ENCODE data around the gene BLTP3B. TPM values are rescaled to one million over a fixed set of nuclear protein-coding genes. Genes with fewer than 3 reads are reported as not detected.

The BLTP3B gene
- total and polyA plus RNA-seq, 2 of the 13 experiments (the other 11 are each of a cell fraction or from before 2014, with no cell fraction given) = 15.6 to 24.4 TPM

- POLR2A ChIA-PET = no interaction called here
Measured at GRCh38 chr12:100164153-100164704, 21.6 kb upstream of the BLTP3B start.

More at GRCh38 chr12:100164153-100164704, 21.6 kb upstream of the BLTP3B start:
- peaks cover 2 to 3% of the 10 kb centered on the region in 2 experiments; a peak in 3 of 5 replicates for H3K36me3 ChIP-seq (replicated peaks in 1 of 2; ENCODE audit: control insufficient read depth in 1 of 2, insufficient read depth in 2 of 2, low read length in 2 of 2)
- H3K4me3 ChIP-seq (replicated peaks in 1 of 3; ENCODE audit: insufficient read depth in 1 of 3, low read depth in 2 of 3, low read length in 3 of 3) = no peak overlapping the region
- H2AFZ ChIP-seq (ENCODE audit: low read length) = no peak overlapping the region
- CTCF ChIA-PET (ENCODE audit: low intra/inter-chr PET ratio, low total read pairs) = no interaction called here
- H3K4me2 ChIP-seq (ENCODE audit: low read depth, low read length) = no peak overlapping the region
- no peak overlapping the region for H3K27ac ChIP-seq (ENCODE audit: extremely low read length, insufficient read depth, low read length)
- no peaks in the 10 kb centered on the region for H3K79me2 ChIP-seq (ENCODE audit: insufficient read depth, low read length)
- no peak overlapping the region for H3K9ac ChIP-seq (ENCODE audit: insufficient read depth, low read depth, low read length)
- in situ Hi-C loops (cut with HindIII; ENCODE audit: extremely low pct_ligation_motif_present, low pct_unique_long_range_greater_than_20kb) (no loop called here), intact Hi-C loops (cut with micrococcal nuclease; ENCODE audit: unreplicated experiment) (no loop called here)
- DNase-seq (ENCODE audit: low spot score) (no peak), ATAC-seq (no peak), FAIRE-seq (no peak)
- WGBS (ENCODE audit: low lambda C conversion rate) = 96% methylated on average over 7 of the region's 7 CpGs
- H3K9me3 ChIP-seq (ENCODE audit: low read length) = peaks cover 2% of the 10 kb centered on the region; the same call in 1 of the 2 replicates
- H3K27me3 ChIP-seq (ENCODE audit: control insufficient read depth in 1 of 2, insufficient read depth in 2 of 2, low read length in 2 of 2) = no peaks in the 10 kb centered on the region
- H3K4me1 ChIP-seq (ENCODE audit: insufficient read depth, low read length) = no peaks in the 10 kb centered on the region
- BruUV-seq (replicated peaks) = TSS peak; percentile 23
- no peak for TF ChIP-seq ZSCAN5A (CRISPR knock-in tag; IDR thresholded peaks at IDR 0.05; ENCODE audit: borderline replicate concordance)
- TF ChIP-seq NKX3-1 (CRISPR knock-in tag; IDR thresholded peaks at IDR 0.05) = no peak
- no peak for TF ChIP-seq ZNF18 (CRISPR knock-in tag; IDR thresholded peaks at IDR 0.05; ENCODE audit: insufficient replicate concordance)
- TF ChIP-seq ATAD3A (CRISPR knock-in tag; IDR thresholded peaks at IDR 0.05) = no peak
- no peak for TF ChIP-seq SMAD9 (CRISPR knock-in tag; IDR thresholded peaks at IDR 0.05)
- no peak for TF ChIP-seq ZNF569 (CRISPR knock-in tag; IDR thresholded peaks at IDR 0.05; ENCODE audit: borderline replicate concordance)
- no peak for TF ChIP-seq ZNF670 (CRISPR knock-in tag; IDR thresholded peaks at IDR 0.05; ENCODE audit: borderline replicate concordance)
- TF ChIP-seq RBFOX2 (IDR thresholded peaks at IDR 0.05; ENCODE audit: low read depth, low read length) = no peak
- H4K20me1 ChIP-seq (ENCODE audit: insufficient read depth, low read length) = no peaks in the 10 kb centered on the region

All from HepG2 (cell line).